KOPT-K1 (cell line): ENCODE results near the gene NPR2.
A peak's percentile ranks its signal among the peaks of the same experiment; 100 is the strongest.

Experiments used
- H3K27ac ChIP-seq: fragments of 200-600 bp; sonication (generic); 2 replicates; pipeline ENCODE4 v1.5.1; 2016; ENCODE audit warnings: antibody characterized with exemption, mild to moderate bottlenecking, low read depth, low read length; ENCODE audit not compliant: poor library complexity, severe bottlenecking
- H3K36me3 ChIP-seq: fragments of 200-600 bp; sonication (generic); 2 replicates; pipeline ENCODE4 v1.5.1; 2017; ENCODE audit warnings: antibody characterized with exemption, mild to moderate bottlenecking, low read length, moderate library complexity; ENCODE audit not compliant: insufficient read depth
- H3K9me3 ChIP-seq: fragments of 200-600 bp; sonication (generic); 2 replicates; pipeline ENCODE4 v1.5.1; 2017; ENCODE audit warnings: antibody characterized with exemption, low read length, mild to moderate bottlenecking; ENCODE audit not compliant: insufficient read depth, poor library complexity, severe bottlenecking

NPR2 gene

DNA sequence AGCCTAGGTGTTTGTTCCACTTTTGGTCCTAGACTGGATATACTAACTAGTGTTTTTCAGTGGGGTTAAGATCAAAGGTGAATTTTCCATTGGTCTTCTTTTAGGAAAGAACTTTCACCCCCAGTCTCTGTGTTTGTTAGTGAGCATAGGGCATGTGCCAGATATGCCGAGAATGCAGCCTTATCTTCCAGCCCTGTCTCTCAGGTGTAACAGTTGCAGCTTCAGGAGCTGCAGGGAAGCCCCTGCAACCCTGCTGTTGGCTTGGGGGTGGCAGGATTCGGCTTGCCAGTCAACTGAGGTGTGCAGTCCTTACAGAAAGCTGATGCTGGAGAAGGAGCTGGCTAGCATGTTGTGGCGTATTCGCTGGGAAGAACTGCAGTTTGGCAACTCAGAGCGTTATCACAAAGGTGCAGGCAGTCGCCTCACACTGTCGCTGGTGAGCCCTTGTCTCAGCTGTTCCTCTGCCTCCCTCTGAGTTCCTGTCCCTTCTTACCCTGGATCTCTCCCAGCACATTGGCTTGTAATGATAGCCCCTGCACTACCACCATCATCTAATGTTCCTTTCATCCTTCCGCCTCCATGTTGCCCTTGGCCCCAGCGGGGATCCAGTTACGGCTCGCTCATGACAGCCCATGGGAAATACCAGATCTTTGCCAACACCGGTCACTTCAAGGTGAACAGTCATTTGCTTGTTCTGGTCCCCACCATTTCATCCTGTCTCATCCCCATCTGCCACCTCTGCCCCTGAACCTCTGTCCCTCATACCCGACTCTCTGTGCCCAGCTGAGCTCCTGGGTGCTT lies 10.1 kb downstream of the NPR2 start:
- no peak overlapping the region for H3K27ac ChIP-seq
- H3K36me3 ChIP-seq = peaks cover 13% of the 10 kb centered on the region
- H3K9me3 ChIP-seq = no peaks in the 10 kb centered on the region

DNA sequence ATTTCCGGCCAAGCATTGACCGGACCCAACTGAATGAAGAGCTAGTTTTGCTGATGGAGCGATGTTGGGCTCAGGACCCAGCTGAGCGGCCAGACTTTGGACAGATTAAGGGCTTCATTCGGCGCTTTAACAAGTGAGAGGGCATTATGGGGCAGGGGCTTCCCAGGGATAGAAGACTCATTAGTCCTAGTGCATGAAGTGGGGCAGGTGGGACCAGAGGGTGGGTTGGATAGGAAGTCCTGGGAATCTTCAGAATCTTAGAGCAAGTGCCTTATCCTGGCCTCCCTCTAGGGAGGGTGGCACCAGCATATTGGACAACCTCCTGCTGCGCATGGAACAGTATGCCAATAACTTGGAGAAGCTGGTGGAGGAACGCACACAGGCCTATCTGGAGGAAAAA lies 14.7 kb downstream of the NPR2 start:
- Histone ChIP-seq H3K36me3 (peaks cover 35% of the 10 kb centered on the region), H3K9me3 (no peaks in the 10 kb centered on the region), H3K27ac (no peak overlapping the region)

DNA sequence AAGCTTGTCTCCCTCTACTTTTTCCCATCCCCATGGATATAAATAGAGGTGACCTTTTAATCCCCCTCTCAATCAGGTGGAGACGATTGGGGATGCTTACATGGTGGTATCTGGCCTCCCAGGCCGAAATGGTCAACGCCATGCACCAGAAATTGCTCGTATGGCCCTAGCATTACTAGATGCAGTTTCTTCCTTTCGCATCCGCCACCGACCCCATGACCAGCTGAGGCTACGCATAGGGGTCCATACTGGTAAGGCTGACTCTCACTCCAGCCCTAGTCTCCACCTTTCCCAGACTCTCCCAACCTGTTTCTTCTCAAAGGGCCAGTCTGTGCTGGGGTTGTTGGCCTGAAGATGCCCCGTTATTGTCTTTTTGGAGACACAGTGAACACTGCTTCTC lies 17.0 kb downstream of the NPR2 start:
- no peaks in the 10 kb centered on the region for H3K9me3 ChIP-seq
- no peak overlapping the region for H3K27ac ChIP-seq
- peaks cover 28% of the 10 kb centered on the region; the same call in 1 of the 2 replicates for H3K36me3 ChIP-seq

DNA sequence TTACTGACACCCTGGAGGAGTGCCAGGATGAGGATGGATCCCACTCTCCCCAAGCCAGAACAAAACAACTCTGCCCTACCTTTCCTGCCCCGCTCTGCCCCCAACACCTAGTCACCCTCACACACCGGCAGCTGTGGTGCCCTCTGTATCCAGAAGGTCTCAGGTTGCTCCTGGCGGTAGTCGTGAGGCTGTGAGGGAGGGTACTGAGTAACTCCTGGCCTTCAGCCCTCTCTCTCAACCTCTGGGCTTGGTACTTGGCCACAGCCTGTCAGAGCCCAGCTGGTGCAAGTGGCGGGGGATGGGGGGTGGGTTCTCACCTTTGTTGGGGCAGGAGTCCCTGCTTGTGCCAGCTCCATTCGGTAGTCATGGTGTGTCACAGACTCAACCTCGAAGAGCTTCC lies 18.7 kb downstream of the NPR2 start:
- H3K36me3 ChIP-seq = peaks cover 28% of the 10 kb centered on the region; the same call in 1 of the 2 replicates
- no peaks in the 10 kb centered on the region for H3K9me3 ChIP-seq
- no peak overlapping the region for H3K27ac ChIP-seq

DNA sequence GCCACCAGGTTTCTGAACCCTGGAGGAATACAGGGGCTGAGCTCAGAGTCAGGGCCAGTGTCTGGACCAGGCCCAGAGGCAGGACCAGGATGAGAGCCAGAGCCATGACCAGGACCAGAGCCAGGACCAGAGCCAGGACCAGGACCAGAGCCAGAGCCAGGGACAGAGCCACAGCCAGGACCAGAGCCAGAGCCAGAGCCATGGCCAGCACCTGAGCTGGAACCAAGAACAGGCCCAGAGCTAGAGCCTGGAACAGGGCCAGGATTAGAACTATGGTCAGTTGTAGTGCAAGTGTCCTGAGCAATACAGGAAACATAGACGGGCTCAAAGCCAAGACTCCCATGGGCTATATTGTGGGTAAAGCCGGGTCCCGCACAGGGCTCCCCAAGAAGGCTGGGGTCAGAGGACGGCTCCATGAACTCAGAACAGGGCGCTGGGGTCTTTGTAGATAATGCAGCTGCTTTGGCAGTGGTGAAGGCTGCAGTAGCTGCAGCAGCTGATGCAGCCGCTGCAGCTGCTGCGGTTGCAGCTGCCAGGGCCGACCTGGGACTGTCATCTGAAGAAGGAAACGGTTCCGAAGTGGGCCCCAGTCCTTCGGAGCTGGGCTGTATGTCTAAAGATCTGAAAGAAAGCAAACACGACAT lies 20.1 kb downstream of the NPR2 start:
- peak overlapping the region; percentile 63 for H3K27ac ChIP-seq
- H3K36me3 ChIP-seq = peaks cover 22% of the 10 kb centered on the region; the same call in 1 of the 2 replicates
- H3K9me3 ChIP-seq = no peaks in the 10 kb centered on the region

DNA sequence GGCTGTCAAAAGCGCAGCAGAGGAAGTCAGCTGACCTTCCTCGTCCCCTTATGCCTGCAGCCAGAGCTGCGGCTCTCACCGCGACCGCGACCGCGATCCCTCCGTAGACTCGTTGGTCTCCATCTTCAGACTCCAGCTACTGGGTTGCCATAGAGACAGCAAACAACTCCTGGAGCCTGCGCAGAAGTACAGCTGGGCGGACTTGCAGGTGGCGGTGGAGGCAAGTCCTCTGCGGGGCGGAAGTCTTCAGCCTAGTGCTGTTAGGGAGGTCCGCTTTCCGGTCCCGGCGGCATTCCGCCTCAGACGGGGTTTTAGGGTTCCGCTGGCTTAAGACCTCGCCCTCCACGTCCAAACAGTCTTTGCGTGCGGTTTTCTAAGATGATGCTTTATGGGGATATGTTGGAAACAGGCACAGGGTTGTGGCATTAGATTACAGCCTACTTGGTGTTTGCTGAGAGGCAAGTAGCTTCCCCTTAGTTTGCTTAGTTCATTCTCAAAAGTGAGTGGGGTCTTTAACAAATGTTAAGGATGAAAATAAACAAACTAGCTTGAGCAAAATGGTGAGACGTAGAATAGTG lies 20.7 kb downstream of the NPR2 start, which contains the start of gene SPAG8:
Gene SPAG8 (minus strand): TSS at position 238 of the 578 bp plus-strand sequence. CDS start 115 bp downstream, at position 123.
- H3K27ac ChIP-seq = peak within 1 kb of the TSS; percentile 63
- no peaks in the 10 kb centered on the region for H3K9me3 ChIP-seq
- peaks cover 19% of the 10 kb centered on the region; the same call in 1 of the 2 replicates for H3K36me3 ChIP-seq

DNA sequence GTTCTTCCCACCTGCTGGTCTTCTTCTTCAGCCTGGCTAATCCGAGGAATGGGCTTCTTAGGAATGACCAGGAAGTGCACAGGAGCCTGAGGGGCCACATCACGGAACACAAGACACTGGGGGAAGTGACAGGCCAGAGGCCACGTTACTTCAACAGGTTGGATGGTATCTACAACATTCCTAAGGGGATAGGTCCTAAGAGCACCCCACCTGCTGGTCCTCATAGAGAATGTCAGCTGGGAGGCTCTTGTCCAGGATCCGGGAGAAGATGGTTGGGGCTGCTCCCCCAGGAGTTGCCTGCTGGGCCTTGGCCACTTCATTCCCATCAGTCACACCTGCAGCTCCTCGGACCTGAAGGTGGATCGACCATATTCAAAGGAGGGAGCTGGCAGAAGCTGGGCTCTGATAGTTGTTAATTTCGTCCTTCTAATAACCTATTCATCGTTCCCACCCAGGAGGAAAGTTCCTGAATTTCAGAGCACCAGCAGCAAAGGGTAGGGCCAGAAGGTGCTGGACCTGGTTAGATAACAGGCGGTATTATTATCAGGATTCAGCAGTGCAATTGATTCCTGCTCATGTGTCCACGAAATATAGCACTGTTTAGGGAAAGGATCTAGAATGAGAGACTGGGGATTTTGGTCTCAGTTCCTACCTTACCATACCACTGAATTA lies 22.2 kb downstream of the NPR2 start:
- Histone ChIP-seq H3K27ac (peak overlapping the region; percentile 87), H3K36me3 (peaks cover 8% of the 10 kb centered on the region; the same call in 1 of the 2 replicates), H3K9me3 (no peaks in the 10 kb centered on the region)

DNA sequence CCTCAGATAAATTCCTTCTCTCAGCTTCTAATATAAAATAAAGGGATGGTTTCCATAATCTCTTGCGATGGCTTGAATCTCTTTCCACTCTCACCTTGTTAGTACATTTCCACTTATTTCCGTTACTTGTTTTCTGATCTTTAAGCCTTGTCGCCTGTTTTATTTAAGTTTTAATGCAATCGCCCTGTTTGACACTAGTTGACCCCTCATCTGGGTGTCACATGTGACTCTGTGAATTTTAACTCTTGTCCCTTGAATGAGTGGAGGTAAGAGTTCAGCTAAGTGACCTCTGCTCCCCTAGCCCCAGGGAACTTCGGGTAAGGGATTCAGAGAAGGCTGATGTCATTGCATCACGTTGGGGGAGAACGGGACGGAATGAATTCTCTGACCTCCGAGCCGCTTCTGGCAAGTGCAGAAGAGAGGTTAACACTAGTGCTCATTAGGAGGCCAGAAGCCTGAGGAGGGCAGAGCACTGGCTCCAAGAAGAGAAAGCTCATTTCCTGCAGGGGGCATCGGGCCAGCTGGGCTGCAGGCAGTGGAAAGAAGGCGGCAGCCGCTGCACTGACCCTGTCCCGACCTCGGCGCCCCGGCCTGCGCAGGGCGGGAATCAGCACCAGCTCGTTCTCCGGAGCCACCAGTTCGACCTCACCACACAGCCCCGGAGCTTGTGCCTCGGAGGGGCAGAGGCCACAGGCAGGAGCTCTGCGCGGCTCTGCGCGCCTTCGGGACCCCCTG lies 22.9 kb downstream of the NPR2 start:
- peaks cover 1% of the 10 kb centered on the region; the same call in 1 of the 2 replicates for H3K36me3 ChIP-seq
- H3K27ac ChIP-seq = peak overlapping the region; percentile 87
- no peaks in the 10 kb centered on the region for H3K9me3 ChIP-seq

DNA sequence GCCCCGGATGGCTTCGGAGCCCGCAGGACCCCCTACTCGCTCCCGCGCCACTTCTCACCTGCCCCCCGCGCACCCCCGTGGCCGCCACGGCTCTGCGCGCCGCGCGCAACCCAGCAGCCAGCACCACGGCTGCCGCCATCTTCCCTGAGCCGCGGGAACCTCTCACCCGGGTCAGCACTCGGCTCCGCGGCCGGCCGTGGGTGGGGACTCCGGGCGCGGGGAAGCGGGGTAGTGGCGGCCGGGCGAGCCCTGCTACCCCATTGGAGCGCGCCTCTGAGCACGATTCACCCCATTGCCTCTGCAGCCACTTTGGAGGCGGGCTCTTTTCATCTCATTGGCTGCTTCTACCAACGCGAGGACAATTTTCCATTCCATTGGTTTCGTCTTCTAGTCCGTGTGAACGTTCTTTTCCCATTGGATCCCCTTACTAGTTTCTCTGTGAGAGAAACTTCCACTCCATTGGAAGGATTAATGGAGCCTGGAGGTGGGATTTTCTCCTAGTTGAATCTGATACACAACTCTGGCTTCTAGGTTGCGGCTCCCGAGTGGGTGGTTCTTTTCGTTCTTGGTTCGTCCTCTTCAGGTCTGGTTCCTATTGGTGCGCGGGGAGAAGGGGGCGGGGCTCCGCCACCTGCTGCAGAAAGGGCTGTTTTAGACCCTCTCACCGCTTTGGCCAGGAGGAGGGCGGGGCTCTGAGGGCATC lies 23.6 kb downstream of the NPR2 start, which contains the start of gene HINT2:
Gene HINT2 (minus strand): TSS at position 202 of the 703 bp plus-strand sequence. CDS start 63 bp downstream, at position 139.
- H3K36me3 ChIP-seq = no peaks in the 10 kb centered on the region
- peak within 1 kb of the TSS; percentile 87 for H3K27ac ChIP-seq
- no peaks in the 10 kb centered on the region for H3K9me3 ChIP-seq

DNA sequence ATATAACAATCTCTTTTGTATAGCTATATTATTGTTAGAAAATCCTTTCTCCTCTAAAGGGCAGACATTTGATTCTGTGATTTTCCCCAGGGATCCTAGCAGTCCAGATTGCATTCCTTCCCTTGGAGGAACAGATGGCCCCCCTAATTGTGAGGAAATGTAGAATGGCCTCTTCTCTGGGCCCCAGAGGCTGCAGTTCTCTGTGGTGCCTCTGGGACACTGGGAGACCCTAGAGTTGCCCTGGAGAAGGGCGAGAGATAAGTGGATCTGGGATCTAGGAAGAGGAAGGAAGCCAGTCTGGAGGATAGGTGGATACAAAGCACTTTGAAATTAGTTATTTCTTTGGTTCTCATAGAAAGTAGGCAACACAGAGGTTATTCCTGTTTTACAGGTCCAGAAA lies 25.3 kb downstream of the NPR2 start:
- Histone ChIP-seq H3K9me3 (no peaks in the 10 kb centered on the region), H3K36me3 (no peaks in the 10 kb centered on the region), H3K27ac (no peak overlapping the region)

DNA sequence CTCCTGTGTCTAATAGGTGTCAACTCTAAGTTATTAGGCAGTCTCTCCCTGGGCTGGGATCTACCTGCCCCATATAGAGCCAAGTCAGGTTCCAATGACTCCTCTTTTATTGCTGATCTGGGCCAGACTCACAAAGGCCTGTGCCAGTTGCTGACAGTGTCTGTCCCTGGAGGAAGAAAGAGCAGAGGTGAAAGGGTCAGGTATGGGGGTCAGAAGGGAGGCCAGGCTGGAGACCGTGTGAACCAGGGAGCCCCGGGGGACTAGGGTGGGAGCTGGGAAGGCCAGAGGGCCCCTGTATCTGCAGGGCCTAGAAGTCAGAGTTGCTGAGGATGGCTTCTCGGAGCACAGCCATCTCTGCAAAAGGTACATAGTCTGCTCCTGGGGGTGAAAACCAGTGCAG lies 26.9 kb downstream of the NPR2 start:
- Histone ChIP-seq H3K9me3 (no peaks in the 10 kb centered on the region), H3K27ac (no peak overlapping the region), H3K36me3 (no peaks in the 10 kb centered on the region)

DNA sequence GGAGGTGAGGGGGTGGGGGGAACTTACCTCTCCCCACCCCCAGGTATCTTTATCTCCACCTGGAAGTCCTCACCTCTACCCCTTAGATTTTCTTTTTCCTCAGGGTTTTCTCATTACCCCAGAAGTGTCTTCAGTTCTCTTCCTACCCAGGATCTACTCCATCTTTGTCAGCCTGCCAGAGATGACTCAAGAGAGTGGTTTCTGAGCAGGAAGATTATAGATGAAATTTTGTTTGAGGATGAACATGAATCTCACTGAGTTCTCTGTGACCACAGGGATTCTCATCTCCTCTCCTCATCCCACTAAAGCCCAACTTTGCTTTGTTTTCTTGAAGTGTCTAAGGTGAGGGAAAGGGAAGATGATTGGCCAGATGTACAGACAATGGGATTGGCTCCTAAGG lies 28.7 kb downstream of the NPR2 start:
- Histone ChIP-seq H3K36me3 (no peaks in the 10 kb centered on the region), H3K9me3 (no peaks in the 10 kb centered on the region), H3K27ac (no peak overlapping the region)

DNA sequence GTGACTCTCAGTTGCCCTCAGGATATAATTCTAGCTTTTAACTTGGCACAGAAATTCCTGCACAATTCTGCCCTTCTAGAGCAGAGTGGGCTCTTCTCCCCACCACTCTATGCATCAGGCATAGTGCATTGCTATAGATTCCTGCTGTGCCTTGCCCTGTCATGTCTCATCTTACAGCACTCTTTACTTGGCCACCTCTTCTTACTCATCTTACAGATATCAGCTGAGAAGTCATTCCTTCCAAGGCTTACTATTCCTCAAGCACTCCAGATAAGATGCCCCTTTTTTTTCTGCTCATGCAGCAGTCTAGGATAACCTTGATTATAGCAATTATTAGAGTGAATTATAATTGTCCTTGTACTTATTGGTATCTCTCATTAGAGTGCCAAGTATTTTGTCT lies 31.5 kb downstream of the NPR2 start:
- Histone ChIP-seq H3K27ac (no peak overlapping the region), H3K36me3 (no peaks in the 10 kb centered on the region), H3K9me3 (no peaks in the 10 kb centered on the region)
